HCT116 (cell line): Measurements from ENCODE around the gene CD302. TPM values are rescaled to one million over a fixed set of nuclear protein-coding genes. Genes with fewer than 3 reads are reported as not detected.

Experiments
- ATAC-seq: fragments of 200-7000 bp; cut with Tn5 transposase; 2 replicates; pipeline ENCODE4 v1.9.1; 2020; ENCODE audit warnings: mild to moderate bottlenecking, moderate library complexity
- BruUV-seq: library from RNA; stranded (reverse); fragments of 400-500 nt; replicated peaks from 2 replicates; lab custom pipeline; 2021; lab: Mats Ljungman, UMichigan
- CTCF ChIA-PET: fragments of 300-600 bp; sonication (Branson Sonifier 250); formaldehyde crosslinking; loops from one replicate; lab custom pipeline; 2021; ENCODE audit warnings: antibody characterized with exemption; lab: Charles Lee
- POLR2A ChIA-PET: fragments of 300-600, 350-600 bp; sonication (Branson Sonifier 250); formaldehyde crosslinking; loops from one replicate; lab custom pipeline; 2021; ENCODE audit warnings: antibody characterized with exemption; lab: Charles Lee
- RAD21 ChIA-PET, 2 experiments: fragments of 300-600 bp; sonication (Branson Sonifier 250); formaldehyde crosslinking; loops; one replicate each; lab custom pipeline; 2023; ENCODE audit warnings: low total read pairs in 2 of 2; ENCODE audit not compliant: uncharacterized antibody in 2 of 2, unreplicated experiment in 2 of 2, low non-redundant PET in 1 of 2; lab: Charles Lee
- DNase-seq: peaks from one replicate; pipeline ENCODE4 v3.0.0-alpha.2; 2010; ENCODE audit warnings: low read depth, low spot score
- H2AFZ ChIP-seq: fragments of 200-600 bp; shearing (Covaris generic), sonication (generic); 2 replicates; pipeline ENCODE4 v1.6.1; 2017; ENCODE audit warnings: low read depth, mixed run types, mixed read lengths, antibody characterized with exemption, low read length; ENCODE audit not compliant: poor library complexity, severe bottlenecking
- H3K27ac ChIP-seq: 2 replicates; pipeline ENCODE4 v1.5.1; 2012; ENCODE audit warnings: low read depth, low read length
- H3K27me3 ChIP-seq: fragments of 200-600 bp; sonication (generic); 2 replicates; pipeline ENCODE4 v1.6.1; 2016; ENCODE audit warnings: mixed run types, low read length, mixed read lengths; ENCODE audit not compliant: insufficient read depth
- H3K36me3 ChIP-seq, 2 experiments: fragments of 200-500 bp in 1 of 2; fragments of 200-600 bp in 1 of 2; sonication (Bioruptor generic) in 1 of 2; sonication (generic) in 1 of 2; 2 replicates each; pipeline versions ENCODE4 v1.5.1 to v1.6.1; 2014 to 2016; ENCODE audit warnings: low read length in 2 of 2, inconsistent platforms in 1 of 2, mixed read lengths in 1 of 2, mixed run types in 1 of 2; ENCODE audit not compliant: insufficient read depth in 2 of 2, control insufficient read depth in 1 of 2
- H3K4me1 ChIP-seq, 2 experiments: fragments of 200-600 bp in 1 of 2; sonication (generic) in 1 of 2; 2 replicates each; pipeline versions ENCODE4 v1.5.1 to v1.6.1; 2012 to 2017; ENCODE audit warnings: low read length in 2 of 2, inconsistent platforms in 1 of 2, mild to moderate bottlenecking in 1 of 2, mixed read lengths in 1 of 2, mixed run types in 1 of 2, moderate library complexity in 1 of 2; ENCODE audit not compliant: insufficient read depth in 2 of 2, control insufficient read depth in 1 of 2
- H3K4me2 ChIP-seq: fragments of 200-600 bp; sonication (generic); 2 replicates; pipeline ENCODE4 v1.6.1; 2017; ENCODE audit warnings: mixed run types, low read length, mixed read lengths
- H3K4me3 ChIP-seq, 2 experiments: fragments of 200-600 bp in 1 of 2; sonication (generic) in 1 of 2; replicated peaks in 1 of 2; 2 replicates each; pipeline ENCODE4 v1.5.1; 2011 to 2016; ENCODE audit warnings: low read length in 2 of 2, control low read depth in 1 of 2, low read depth in 1 of 2, mild to moderate bottlenecking in 1 of 2, mixed read lengths in 1 of 2, mixed run types in 1 of 2
- H3K79me2 ChIP-seq: fragments of 200-600 bp; sonication (generic); 2 replicates; pipeline ENCODE4 v1.6.1; 2017; ENCODE audit warnings: mild to moderate bottlenecking, mixed run types, low read length, moderate library complexity, mixed read lengths; ENCODE audit not compliant: insufficient read depth
- H3K9ac ChIP-seq: fragments of 200-600 bp; sonication (generic); 2 replicates; pipeline ENCODE4 v1.6.1; 2016; ENCODE audit warnings: low read length, mixed read lengths
- H3K9me2 ChIP-seq: fragments of 200-600 bp; sonication (generic), shearing (Covaris generic); 2 replicates; pipeline ENCODE4 v1.6.1; 2017; ENCODE audit warnings: mixed run types, mild to moderate bottlenecking, moderate library complexity; ENCODE audit not compliant: insufficient read depth
- H3K9me3 ChIP-seq, 2 experiments: fragments of 200-500 bp in 1 of 2; fragments of 200-600 bp in 1 of 2; sonication (Bioruptor generic) in 1 of 2; sonication (generic) in 1 of 2; 2 replicates each; pipeline ENCODE4 v1.6.1; 2014 to 2017; ENCODE audit warnings: low read length in 2 of 2, mixed read lengths in 2 of 2, inconsistent platforms in 1 of 2, low read depth in 1 of 2, mild to moderate bottlenecking in 1 of 2, mixed run types in 1 of 2, moderate library complexity in 1 of 2; ENCODE audit not compliant: control insufficient read depth in 1 of 2, insufficient read depth in 1 of 2
- H4K20me1 ChIP-seq: fragments of 200-600 bp; sonication (generic), shearing (Covaris generic); 2 replicates; pipeline ENCODE4 v1.6.1; 2017; ENCODE audit warnings: mixed run types, mild to moderate bottlenecking, moderate library complexity; ENCODE audit not compliant: insufficient read depth
- CEBPB ChIP-seq: IDR thresholded peaks from 2 replicates; pipeline ENCODE4 v1.6.1; 2012; ENCODE audit warnings: low read depth
- EGR1 ChIP-seq: IDR thresholded peaks from 2 replicates; pipeline ENCODE4 v1.6.1; 2012; ENCODE audit warnings: low read depth
- ELF1 ChIP-seq: IDR thresholded peaks from 2 replicates; pipeline ENCODE4 v1.6.1; 2012; ENCODE audit warnings: low read depth, borderline replicate concordance
- EZH2 ChIP-seq: fragments of 200-600 bp; sonication (generic); IDR thresholded peaks from 2 replicates; pipeline ENCODE4 v1.6.1; 2017; ENCODE audit warnings: antibody characterized with exemption, mixed run types
- EZH2phosphoT487 ChIP-seq: fragments of 200-600 bp; IDR thresholded peaks from 2 replicates; pipeline ENCODE4 v1.6.1; 2018; ENCODE audit warnings: antibody characterized with exemption, borderline replicate concordance
- FOSL1 ChIP-seq: IDR thresholded peaks from 2 replicates; pipeline ENCODE4 v1.6.1; 2012; ENCODE audit warnings: low read depth
- JUND ChIP-seq: IDR thresholded peaks from 2 replicates; pipeline ENCODE4 v1.6.1; 2012
- POLR2A ChIP-seq: IDR thresholded peaks from 2 replicates; pipeline ENCODE4 v1.7.0; 2011; ENCODE audit warnings: borderline replicate concordance; ENCODE audit not compliant: insufficient read depth, insufficient read length; ENCODE audit errors: extremely low read depth
- POLR2AphosphoS5 ChIP-seq: IDR thresholded peaks from 2 replicates; pipeline ENCODE4 v1.6.1; 2011; ENCODE audit warnings: mild to moderate bottlenecking, low read depth, low read length, moderate library complexity
- RAD21 ChIP-seq: IDR thresholded peaks from 2 replicates; pipeline ENCODE4 v1.6.1; 2012; ENCODE audit warnings: low read depth, mild to moderate bottlenecking
- SP1 ChIP-seq: IDR thresholded peaks from 2 replicates; pipeline ENCODE4 v1.6.1; 2012; ENCODE audit warnings: low read depth
- SRF ChIP-seq: IDR thresholded peaks from 2 replicates; pipeline ENCODE4 v1.6.1; 2012; ENCODE audit warnings: low read depth
- TCF7L2 ChIP-seq: IDR thresholded peaks from 2 replicates; pipeline ENCODE4 v1.7.0; 2011; ENCODE audit warnings: borderline replicate concordance, inconsistent platforms; ENCODE audit not compliant: insufficient read depth, insufficient read length; ENCODE audit errors: extremely low read depth
- YY1 ChIP-seq: IDR thresholded peaks from 2 replicates; pipeline ENCODE4 v1.6.1; 2011; ENCODE audit warnings: low read length, low read depth, moderate library complexity, mild to moderate bottlenecking; ENCODE audit not compliant: insufficient replicate concordance; ENCODE audit errors: extremely low read depth
- ZFX ChIP-seq: fragments of 450-650 bp; IDR thresholded peaks from 2 replicates; pipeline ENCODE4 v1.6.1; 2017
- ZNF274 ChIP-seq: fragments of 200-500 bp; sonication (Bioruptor generic); IDR thresholded peaks from 2 replicates; pipeline ENCODE4 v1.6.1; 2014; ENCODE audit warnings: mild to moderate bottlenecking, low read depth, low read length, inconsistent platforms
- intact Hi-C: fragments of 100-400 bp; cut with micrococcal nuclease; formaldehyde crosslinking; loops from 2 replicates; pipeline ENCODE4 v1.10.0; 2022
- total RNA-seq: library from RNA; stranded (reverse); gene quantifications from one replicate; pipeline ENCODE4 v1.2.1, GENCODE V29; 2021; ENCODE audit not compliant: unreplicated experiment
- TF ChIP-seq, protein P1 (sequence below): IDR thresholded peaks from 2 replicates; pipeline ENCODE4 v1.6.1; 2011; ENCODE audit warnings: mild to moderate bottlenecking, low read length, moderate library complexity; ENCODE audit not compliant: insufficient replicate concordance; ENCODE audit errors: extremely low read depth
- TF ChIP-seq, protein P2 (sequence below): IDR thresholded peaks from 2 replicates; pipeline ENCODE4 v1.6.1; 2012; ENCODE audit warnings: low read depth
- TF ChIP-seq, protein P3 (sequence below): IDR thresholded peaks from 2 replicates; pipeline ENCODE4 v1.6.1; 2012
- TF ChIP-seq, protein P4 (sequence below), 3 experiments: fragments of 200-600 bp in 1 of 3; sonication (generic) in 1 of 3; IDR thresholded peaks in 2 of 3; conservative IDR thresholded peaks in 1 of 3; 2 replicates each; pipeline ENCODE4 v1.5.1; 2012 to 2017; ENCODE audit warnings: low read depth in 2 of 3, low read length in 2 of 3, antibody characterized with exemption in 1 of 3, borderline replicate concordance in 1 of 3, control low read depth in 1 of 3, mild to moderate bottlenecking in 1 of 3, mixed read lengths in 1 of 3, mixed run types in 1 of 3, moderate library complexity in 1 of 3; ENCODE audit not compliant: insufficient read depth in 1 of 3

CD302 gene
- total RNA-seq, 1 experiment from 2014 or later, result 0.15 TPM

DNA sequence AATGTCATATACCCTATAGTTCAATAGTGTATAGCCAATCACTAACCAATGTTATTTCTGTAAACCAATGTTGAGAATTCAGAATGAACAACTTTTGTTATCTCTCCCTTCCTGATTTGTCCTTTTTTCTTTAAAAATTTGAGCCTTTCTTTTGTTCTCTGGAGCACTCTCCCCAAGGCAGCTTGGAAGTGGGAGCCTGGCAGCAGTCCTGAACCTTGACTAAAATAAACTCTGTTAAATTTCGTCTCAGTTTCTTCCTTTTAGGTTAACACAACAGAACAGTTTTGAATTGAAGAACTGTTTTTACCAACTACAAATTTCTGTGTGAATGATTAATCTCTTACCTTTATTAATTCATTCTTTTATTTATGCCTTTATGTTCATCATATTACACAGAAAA is 35.9 kb downstream of the CD302 start:
- Histone ChIP-seq H4K20me1 (peaks cover 11% of the 10 kb centered on the region), H3K9me3 (no peaks in the 10 kb centered on the region), H3K27me3 (no peaks in the 10 kb centered on the region), H3K4me3 (no peak overlapping the region), H3K9me2 (no peaks in the 10 kb centered on the region), H3K79me2 (peaks cover 71% of the 10 kb centered on the region), H3K36me3 (peaks cover 34 to 37% of the 10 kb centered on the region in 2 experiments), H3K4me1 (no peaks in the 10 kb centered on the region), H3K9ac (no peak overlapping the region), H2AFZ (no peak overlapping the region), H3K27ac (no peak overlapping the region), H3K4me2 (no peak overlapping the region)
- CTCF ChIA-PET, result no interaction called here
- DNase-seq, result no peak
- POLR2A ChIA-PET, result no interaction called here
- TF ChIP-seq EZH2, result no peak
- no peak for TF ChIP-seq FOSL1
- TF ChIP-seq ZFX, result no peak
- TF ChIP-seq ELF1, result no peak
- no peak for TF ChIP-seq POLR2A
- no peak for TF ChIP-seq EZH2phosphoT487
- TF ChIP-seq TCF7L2, result no peak
- TF ChIP-seq, protein P1, sequence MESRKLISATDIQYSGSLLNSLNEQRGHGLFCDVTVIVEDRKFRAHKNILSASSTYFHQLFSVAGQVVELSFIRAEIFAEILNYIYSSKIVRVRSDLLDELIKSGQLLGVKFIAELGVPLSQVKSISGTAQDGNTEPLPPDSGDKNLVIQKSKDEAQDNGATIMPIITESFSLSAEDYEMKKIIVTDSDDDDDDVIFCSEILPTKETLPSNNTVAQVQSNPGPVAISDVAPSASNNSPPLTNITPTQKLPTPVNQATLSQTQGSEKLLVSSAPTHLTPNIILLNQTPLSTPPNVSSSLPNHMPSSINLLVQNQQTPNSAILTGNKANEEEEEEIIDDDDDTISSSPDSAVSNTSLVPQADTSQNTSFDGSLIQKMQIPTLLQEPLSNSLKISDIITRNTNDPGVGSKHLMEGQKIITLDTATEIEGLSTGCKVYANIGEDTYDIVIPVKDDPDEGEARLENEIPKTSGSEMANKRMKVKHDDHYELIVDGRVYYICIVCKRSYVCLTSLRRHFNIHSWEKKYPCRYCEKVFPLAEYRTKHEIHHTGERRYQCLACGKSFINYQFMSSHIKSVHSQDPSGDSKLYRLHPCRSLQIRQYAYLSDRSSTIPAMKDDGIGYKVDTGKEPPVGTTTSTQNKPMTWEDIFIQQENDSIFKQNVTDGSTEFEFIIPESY, result no peak
- TF ChIP-seq, protein P2, sequence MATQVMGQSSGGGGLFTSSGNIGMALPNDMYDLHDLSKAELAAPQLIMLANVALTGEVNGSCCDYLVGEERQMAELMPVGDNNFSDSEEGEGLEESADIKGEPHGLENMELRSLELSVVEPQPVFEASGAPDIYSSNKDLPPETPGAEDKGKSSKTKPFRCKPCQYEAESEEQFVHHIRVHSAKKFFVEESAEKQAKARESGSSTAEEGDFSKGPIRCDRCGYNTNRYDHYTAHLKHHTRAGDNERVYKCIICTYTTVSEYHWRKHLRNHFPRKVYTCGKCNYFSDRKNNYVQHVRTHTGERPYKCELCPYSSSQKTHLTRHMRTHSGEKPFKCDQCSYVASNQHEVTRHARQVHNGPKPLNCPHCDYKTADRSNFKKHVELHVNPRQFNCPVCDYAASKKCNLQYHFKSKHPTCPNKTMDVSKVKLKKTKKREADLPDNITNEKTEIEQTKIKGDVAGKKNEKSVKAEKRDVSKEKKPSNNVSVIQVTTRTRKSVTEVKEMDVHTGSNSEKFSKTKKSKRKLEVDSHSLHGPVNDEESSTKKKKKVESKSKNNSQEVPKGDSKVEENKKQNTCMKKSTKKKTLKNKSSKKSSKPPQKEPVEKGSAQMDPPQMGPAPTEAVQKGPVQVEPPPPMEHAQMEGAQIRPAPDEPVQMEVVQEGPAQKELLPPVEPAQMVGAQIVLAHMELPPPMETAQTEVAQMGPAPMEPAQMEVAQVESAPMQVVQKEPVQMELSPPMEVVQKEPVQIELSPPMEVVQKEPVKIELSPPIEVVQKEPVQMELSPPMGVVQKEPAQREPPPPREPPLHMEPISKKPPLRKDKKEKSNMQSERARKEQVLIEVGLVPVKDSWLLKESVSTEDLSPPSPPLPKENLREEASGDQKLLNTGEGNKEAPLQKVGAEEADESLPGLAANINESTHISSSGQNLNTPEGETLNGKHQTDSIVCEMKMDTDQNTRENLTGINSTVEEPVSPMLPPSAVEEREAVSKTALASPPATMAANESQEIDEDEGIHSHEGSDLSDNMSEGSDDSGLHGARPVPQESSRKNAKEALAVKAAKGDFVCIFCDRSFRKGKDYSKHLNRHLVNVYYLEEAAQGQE, result no peak
- TF ChIP-seq POLR2AphosphoS5, result no peak
- TF ChIP-seq, protein P3, sequence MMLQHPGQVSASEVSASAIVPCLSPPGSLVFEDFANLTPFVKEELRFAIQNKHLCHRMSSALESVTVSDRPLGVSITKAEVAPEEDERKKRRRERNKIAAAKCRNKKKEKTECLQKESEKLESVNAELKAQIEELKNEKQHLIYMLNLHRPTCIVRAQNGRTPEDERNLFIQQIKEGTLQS, result no peak
- TF ChIP-seq CEBPB, result no peak
- no peak for TF ChIP-seq RAD21
- no peak for TF ChIP-seq YY1
- TF ChIP-seq ZNF274, result no peak
- TF ChIP-seq JUND, result no peak
- TF ChIP-seq, protein P4, sequence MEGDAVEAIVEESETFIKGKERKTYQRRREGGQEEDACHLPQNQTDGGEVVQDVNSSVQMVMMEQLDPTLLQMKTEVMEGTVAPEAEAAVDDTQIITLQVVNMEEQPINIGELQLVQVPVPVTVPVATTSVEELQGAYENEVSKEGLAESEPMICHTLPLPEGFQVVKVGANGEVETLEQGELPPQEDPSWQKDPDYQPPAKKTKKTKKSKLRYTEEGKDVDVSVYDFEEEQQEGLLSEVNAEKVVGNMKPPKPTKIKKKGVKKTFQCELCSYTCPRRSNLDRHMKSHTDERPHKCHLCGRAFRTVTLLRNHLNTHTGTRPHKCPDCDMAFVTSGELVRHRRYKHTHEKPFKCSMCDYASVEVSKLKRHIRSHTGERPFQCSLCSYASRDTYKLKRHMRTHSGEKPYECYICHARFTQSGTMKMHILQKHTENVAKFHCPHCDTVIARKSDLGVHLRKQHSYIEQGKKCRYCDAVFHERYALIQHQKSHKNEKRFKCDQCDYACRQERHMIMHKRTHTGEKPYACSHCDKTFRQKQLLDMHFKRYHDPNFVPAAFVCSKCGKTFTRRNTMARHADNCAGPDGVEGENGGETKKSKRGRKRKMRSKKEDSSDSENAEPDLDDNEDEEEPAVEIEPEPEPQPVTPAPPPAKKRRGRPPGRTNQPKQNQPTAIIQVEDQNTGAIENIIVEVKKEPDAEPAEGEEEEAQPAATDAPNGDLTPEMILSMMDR (IDR thresholded peaks at IDR 0.05 in 2 of 3, conservative IDR thresholded peaks at IDR 0.05 in 1 of 3; ENCODE audit: borderline replicate concordance in 1 of 3, insufficient read depth in 1 of 3, low read depth in 2 of 3, low read length in 2 of 3), result no peak
- no peak for TF ChIP-seq EGR1
- TF ChIP-seq SRF, result no peak
- no peak for TF ChIP-seq SP1
- no peak for ATAC-seq
- BruUV-seq, result no TSS peak
- RAD21 ChIA-PET, result no interaction called here
- intact Hi-C loops, result no loop called here
